Retina (tissue), 1 donor: ENCODE data around the gene PPIA.
"Not testable (repeated sequence)": the region's sequence is repeated elsewhere in the genome, so short reads cannot be mapped to it uniquely, and the experiment has no call there.

ENCODE experiments used
- DNase-seq: peaks from one replicate; pipeline ENCODE4 v3.0.0-alpha.2; 2016

PPIA gene

GRCh38 chr7:44764665-44765578 is 31.6 kb upstream of the PPIA start:
- no peak for DNase-seq

- DNase-seq: no peak
Observed at GRCh38 chr7:44765579-44766415, 30.7 kb upstream of the PPIA start.

- no peak for DNase-seq
Observed at GRCh38 chr7:44766416-44766801, 30.1 kb upstream of the PPIA start.

DNA sequence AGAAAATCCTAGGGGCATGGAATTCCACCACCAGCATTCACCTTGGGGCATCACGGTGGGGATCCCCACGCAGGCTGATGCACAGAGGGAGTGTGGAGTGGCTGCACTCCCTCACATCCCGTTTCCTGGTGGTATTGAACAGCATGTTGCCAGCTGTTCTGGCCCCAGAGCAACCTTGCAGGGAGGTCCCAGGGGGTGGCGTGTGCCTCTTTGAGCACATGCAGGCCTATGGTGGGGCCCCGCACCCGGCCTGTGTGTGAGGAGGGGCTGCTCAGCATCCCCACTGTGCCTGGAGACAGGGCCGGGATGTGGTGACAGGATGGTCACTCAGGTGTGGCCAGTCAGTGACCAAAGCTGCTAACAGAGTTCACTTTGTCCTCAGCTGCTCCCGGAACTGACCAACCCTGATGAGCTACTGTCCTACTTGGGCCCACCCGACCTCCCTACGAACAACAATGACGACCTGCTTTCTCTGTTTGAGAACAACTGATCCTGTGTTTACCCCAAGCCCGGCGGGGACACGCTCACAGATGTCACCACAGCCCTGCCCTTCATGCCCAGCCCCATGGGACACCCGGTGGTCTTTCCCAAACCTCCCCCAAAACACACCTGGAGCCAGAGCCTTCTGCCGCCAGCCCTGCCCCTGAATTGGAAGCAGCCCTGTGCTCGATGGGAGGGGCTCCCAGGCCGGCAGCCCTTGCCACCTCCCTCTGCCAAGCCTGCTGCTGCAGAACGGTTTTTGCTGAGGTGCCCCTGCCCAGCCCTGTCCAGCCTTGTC is 29.2 kb upstream of the PPIA start:
- DNase-seq: no peak

GRCh38 chr7:44767912-44768627 is 28.4 kb upstream of the PPIA start:
- DNase-seq: peak; percentile 20

DNA sequence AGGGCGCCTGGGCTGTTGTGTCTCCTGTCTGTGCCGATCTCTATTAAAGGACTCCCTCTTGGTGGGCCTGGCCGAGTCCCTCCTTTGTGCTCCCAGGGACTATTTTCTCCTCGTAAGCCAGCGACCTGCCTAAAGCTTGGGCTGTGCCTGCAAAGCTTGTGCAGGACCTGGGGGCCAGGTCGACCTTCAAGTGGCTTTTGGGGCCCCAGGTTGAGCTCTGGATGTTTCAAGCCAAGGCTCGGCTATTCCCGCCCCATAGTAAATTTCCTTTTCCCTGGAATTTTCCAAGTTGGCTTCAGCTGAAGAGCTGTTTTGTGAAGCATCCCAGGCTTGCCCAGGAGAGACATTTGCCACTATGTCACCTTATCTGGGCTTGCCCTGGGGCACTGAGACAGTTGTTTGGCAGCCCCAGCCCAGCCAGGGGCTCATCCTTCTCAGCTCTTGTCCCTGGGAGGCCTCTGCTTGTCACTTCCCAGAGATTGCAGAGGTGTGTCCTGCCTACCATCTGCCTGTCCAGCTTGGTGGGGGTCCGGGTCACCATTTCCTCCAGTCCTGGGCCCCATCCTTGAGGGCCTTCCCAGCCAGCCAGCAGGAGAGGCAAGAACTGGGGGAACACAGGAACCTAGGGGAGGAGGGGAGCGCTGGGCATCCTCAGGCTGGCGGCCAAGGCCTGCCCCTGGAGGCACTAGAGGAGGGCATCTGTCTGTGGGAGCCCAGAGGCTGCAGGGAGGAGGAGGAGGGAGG is 27.7 kb upstream of the PPIA start:
- peak; percentile 21 for DNase-seq

DNA sequence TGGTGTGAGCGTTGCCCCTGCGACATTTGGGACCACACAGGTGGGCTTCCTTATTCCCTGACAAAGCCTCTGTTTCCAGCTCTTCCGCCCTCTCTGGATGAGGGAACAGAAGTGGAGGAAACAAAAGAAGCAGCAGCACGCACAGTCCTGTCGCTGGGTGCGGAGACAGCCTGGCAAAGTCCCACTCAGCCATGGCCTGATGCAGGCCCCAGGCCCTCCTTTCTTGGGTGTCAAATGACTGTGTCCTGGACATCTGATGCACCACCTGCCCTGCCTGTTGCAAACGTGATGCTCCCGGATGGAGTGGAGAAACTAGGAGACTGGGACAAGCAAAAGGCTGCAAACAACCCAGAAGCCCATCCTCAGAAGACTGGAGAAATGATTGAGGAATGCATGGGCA is 27.1 kb upstream of the PPIA start:
- DNase-seq: no peak

GRCh38 chr7:44769776-44770294 is 26.6 kb upstream of the PPIA start:
- DNase-seq: no peak

DNA sequence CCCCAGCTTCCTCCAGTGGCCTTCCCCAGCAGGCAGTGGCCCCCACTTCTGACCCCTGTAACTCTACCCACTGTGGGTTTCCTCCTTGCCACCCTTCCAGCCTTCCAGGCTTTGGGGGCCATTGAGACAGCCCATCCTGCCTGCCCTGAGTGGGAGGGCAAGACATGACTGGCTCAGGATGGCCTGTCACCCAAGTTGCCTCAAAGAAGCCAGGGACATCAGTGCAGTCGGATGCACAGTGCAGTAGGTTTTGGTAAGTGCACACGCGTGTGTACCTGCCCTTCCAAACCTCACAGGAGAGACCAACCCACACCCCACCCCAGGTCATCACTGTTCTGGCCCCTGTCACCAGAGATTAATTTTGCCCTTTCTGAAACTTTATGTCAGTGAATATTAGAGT is 25.1 kb upstream of the PPIA start:
- DNase-seq: no peak

GRCh38 chr7:44772440-44772839 is 24.0 kb upstream of the PPIA start:
- no peak for DNase-seq

DNA sequence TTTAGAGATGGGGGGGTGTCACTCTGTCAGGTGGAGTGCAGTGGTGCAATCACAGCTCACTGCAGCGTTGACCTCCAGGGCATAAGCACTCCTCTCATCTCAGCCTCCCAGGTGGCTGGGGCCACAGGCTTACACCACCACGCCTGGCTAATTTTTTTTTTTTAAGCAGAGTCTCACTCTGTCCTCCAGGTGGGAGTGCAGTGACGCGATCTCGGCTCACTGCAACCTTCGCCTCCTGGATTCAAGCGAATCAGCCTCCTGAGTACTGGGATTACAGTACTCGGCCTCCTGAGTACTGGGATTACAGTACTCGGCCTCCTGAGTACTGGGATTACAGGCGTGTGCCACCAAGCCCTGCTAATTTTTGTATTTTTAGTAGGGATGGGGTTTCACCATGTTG is 23.6 kb upstream of the PPIA start:
- no peak for DNase-seq

- not testable (repeated sequence) for DNase-seq
Observed at GRCh38 chr7:44774486-44774885, 22.0 kb upstream of the PPIA start.

DNA sequence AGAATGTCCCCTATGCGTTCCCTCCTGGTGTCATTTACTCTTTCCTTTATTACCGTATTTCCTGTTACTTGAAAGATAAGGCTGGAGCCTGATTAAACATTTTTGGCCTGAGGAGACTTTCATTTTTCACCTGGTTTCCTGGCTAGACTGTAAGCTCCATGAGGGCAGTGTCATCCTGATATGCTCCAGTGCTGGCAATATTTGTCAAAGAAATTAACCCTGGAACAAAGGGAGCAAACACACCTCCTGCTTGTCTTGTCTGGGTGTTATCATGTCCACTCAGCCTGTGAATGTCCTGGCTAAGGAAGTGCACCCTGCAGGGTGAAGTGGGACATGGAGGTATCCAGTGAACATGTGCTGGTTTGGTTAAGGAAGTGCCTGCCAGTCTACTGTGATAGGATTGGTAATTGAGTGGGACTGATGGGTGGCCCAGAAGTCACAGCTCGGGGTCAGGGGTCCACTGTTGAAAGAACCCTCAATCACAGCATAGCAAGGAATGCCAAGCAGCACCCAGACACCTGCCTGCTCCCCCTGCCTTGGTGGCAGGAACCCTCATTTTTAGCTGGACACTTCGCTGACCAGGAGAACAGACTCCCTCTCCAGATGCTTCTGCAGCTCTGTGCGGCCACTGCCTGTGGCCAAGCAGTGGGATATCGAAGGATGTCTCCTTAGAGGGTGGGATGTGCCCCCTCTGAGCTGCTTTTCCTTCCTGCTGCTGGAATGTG is 20.9 kb upstream of the PPIA start:
- no peak for DNase-seq

DNA sequence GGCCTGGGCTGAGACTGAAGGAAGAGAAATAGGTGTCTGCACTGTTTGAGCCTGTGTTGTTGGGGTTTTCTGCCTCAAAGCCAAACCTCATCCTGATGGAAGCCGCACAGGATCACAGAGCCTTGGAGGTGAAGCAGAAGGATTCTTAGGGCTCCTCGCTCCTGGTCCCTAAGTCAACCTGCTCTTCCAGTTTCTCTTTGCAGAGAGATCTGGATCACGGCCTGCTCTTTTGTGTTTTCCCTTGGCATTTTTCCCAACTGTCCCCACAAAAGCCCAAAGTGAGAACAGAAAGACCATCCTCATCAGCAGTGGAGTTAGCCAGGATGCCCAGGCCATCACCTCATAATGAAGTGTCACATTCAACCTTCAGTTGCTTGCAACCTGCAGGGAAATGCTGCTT is 20.3 kb upstream of the PPIA start:
- no peak for DNase-seq

- no peak for DNase-seq
Observed at GRCh38 chr7:44782460-44782859, 14.0 kb upstream of the PPIA start.

DNA sequence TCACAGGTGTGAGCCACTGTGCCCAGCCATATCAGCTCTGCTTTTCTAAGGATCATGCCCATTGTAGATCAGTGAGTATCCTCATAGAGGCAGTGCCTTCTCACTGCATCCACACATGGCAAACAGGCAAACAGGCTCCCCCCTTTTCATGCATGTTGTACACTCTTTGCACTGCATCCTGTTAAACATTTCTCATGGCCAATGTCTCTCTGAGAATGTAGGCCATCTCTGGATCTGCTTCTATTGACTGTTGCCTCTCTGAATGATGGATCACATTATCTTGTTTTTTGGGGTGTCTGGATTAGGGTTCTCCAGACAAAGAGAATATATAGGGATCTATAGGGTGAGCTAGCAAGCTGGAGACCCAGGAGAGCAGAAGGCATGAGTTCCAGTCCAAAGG is 13.1 kb upstream of the PPIA start:
- no peak for DNase-seq

GRCh38 chr7:44784364-44784763 is 12.1 kb upstream of the PPIA start:
- no peak for DNase-seq

- DNase-seq: not testable (repeated sequence)
Observed at GRCh38 chr7:44785218-44785617, 11.3 kb upstream of the PPIA start.

GRCh38 chr7:44787041-44787440 is 9.4 kb upstream of the PPIA start:
- no peak for DNase-seq

DNA sequence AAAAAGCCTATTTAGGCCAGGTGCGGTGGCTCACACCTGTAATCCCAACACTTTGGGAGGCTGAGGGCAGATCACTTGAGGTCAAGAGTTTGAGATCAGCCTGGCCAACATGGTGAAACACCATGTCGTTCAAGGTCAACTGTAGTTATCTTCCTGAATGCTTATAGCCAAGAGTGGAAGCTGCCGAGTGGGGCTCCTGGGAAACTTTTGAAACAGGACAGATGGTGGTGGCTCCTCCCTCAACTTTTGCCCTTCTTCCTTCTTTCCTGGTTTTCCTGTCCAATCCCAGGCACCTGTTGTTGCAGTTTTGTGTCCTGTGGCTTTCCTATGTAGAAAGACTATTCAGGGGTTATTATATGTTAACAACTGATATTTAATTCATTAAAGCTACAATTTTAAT is 8.7 kb upstream of the PPIA start:
- no peak for DNase-seq

GRCh38 chr7:44789990-44790389 is 6.5 kb upstream of the PPIA start:
- no peak for DNase-seq
